ENCODE results near the gene ADAMTSL2.
"Not testable (repeated sequence)": the region's sequence is repeated elsewhere in the genome, so short reads cannot be mapped to it uniquely, and the experiment has no call there.

The ADAMTSL2 gene

DNA sequence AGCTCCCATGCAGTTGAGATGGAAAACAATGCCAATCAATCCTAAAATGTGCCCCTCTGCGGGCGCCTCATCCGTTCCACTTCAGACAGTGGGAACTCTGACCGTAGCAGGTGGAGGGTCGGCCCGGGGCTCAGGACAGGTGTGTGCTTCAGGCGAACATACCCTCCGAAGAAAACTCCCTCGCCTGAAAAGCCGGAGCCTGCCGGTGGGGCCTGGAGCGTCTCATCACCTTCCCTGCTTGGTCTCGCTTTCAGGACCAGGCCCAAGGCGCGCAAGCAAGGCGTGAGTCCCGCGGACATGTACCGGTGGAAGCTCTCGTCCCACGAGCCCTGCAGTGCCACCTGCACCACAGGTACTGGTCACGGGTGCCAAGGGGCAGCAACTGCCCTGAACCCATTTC is 26.4 kb downstream of the ADAMTSL2 start:
- no peak for DNase-seq

DNA sequence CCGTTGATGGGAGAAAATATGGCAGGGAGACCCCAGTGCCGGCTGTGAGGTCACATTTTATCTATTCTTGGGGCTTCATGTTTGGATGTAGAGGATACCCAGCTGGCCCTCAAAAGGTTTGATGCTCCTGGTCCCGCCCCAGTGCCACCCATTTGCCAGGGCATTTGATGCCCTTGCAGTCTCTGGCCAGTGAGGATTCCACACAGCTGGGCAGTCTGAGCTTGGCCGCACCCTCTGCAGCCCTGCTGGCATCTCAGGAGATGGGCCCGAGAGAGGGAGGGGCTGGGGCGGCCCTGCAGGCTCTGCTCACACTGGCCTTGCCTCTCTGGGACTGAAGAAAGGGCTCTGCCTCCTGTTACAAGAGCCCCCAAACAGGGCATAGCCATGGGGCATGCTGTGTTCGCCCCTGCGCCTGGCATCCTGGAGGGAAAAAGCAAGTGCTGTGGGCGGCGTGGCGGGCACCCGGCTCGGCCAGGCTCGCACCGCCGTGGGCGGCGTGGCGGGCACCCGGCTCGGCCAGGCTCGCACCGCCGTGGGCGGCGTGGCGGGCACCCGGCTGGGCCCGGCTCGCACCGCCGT is 27.6 kb downstream of the ADAMTSL2 start:
- no peak for DNase-seq

DNA sequence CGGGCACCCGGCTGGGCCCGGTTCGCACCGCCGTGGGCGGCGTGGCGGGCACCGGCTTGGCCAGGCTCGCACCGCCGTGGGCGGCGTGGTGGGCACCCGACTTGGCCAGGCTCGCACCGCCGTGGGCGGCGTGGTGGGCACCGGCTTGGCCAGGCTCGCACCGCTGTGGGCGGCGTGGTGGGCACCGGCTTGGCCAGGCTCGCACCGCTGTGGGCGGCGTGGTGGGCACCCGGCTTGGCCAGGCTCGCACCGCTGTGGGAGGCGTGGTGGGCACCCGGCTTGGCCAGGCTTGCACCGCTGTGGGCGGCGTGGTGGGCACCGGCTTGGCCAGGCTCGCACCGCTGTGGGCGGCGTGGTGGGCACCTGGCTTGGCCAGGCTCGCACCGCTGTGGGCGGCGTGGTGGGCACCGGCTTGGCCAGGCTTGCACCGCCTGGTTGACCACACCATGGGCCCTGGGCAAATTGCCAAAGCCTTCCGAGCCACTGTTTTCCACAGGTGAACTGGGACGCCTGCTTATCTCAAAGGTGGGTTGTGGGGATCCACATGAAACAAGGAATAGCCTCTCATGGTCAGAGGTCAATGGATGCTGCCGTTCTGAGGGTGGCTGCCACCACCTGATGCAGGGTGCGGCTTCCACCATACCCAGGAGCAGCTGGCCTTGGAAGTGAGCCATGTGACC is 28.2 kb downstream of the ADAMTSL2 start:
- DNase-seq = no peak

DNA sequence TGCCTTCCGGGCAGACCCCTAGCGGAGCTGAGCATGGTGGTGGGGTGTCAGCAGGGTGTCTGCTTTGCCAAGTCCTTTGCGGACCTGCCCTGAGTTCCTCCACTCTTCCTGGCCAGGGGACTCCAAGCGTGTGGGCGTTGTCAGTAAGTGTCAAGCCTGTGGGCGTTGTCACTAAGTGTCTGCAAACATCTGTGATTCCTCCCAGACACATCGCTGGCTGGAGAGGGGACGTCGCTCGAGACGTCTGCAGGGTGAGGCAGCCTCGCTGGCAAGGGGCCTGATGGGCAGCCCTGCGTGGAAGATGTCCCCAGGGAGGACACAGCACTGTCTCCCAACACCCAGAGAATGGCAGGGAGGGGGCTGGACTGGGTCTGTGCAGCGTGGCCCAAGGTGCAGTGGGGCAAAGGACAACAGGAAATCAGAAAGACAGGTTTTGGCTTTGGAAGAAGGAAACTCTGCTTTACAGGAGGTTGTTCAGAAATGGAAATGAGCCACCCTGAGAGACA is 28.8 kb downstream of the ADAMTSL2 start:
- DNase-seq = peak; percentile 31 to 39 (median 38)

DNA sequence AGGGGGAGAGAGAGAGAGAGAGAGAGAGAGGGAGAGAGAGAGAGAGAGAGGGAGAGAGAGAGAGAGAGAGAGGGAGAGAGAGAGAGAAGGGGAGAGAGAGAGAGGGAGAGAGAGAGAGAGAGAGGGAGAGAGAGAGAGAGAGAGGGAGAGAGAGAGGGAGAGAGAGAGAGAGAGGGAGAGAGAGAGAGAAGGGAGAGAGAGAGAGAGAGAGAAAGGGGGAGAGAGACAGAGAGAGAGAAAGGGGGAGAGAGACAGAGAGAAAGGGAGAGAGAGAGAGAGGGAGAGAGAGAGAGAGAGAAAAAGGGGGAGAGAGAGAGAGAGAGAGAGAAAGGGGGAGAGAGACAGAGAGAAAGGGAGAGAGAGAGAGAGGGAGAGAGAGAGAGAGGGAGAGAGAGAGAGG is 29.3 kb downstream of the ADAMTSL2 start:
- DNase-seq = not testable (repeated sequence)

DNA sequence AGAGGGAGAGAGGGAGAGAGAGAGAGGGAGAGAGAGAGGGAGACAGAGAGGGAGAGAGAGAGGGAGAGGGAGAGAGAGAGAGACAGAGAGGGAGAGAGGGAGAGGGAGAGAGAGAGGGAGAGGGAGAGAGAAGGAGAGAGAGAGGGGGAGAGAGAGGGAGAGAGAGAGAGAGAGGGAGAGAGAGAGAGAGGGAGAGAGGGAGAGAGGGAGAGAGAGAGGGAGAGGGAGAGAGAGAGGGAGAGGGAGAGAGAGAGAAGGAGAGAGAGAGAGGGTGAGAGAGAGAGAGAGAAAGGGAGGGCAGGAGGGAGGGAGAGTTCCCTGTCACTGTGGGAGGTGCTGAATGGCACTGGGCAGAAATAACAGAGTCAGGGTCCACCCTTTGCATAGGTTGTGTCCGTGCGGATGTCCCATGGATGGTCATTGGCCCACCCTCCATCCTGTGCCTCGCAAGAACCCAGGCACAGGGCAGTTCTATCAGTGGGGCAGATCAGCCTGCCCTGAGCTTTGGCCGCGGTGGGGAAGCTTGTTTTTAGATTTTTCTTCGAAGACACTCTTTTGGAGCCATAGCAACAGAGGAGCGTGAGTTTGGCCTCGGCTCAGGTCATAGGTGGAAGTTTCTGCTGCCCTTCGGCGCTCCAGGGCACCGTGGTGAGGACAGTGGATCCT is 30.1 kb downstream of the ADAMTSL2 start:
- no peak for DNase-seq

DNA sequence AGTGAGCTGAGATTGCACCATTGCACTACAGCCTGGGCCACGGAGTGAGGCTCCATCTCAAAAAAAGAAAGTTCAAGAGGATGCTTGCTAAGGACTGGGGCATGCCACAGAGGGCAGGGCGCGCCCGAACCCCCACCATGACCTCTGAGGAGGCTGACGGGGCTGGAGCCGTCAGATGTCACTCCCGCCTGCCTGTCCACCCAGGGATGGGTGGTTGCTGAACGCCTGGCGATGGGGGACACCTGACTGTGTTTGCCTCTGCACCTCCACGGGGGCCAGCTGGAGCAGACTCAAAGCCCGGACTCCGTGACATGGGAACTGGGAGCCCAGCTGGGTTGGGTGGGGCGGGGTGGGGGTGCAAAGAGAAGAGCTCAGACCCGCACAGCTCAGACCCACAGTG is 31.9 kb downstream of the ADAMTSL2 start:
- no peak for DNase-seq

DNA sequence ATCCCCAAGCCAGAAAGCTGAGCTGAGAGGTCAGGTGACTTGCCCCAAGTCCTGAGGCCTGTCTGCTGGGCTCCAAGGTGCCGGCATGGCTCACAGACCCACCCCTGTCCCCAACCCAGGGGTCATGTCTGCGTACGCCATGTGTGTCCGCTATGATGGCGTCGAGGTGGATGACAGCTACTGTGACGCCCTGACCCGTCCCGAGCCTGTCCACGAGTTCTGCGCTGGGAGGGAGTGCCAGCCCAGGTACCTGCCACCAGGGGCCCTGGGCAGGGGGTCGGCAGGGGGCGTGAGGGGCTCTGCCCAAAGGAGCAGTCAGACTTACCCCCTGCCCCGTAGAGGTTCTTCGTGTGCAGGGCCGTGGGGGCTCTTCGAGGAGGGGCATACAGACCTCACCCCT is 32.3 kb downstream of the ADAMTSL2 start:
- no peak for DNase-seq

DNA sequence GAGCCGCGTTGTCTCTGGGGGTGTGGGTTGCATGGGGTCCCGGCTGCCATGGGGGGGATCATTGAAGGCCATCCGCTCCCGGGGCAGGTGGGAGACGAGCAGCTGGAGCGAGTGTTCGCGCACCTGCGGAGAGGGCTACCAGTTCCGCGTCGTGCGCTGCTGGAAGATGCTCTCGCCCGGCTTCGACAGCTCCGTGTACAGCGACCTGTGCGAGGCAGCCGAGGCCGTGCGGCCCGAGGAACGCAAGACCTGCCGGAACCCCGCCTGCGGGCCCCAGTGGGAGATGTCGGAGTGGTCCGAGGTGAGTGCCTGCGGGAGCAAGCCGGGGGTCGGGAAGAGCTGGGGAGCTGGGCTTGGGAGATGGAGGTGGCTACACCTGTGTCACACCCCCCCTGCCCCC is 33.7 kb downstream of the ADAMTSL2 start:
- DNase-seq = no peak

DNA sequence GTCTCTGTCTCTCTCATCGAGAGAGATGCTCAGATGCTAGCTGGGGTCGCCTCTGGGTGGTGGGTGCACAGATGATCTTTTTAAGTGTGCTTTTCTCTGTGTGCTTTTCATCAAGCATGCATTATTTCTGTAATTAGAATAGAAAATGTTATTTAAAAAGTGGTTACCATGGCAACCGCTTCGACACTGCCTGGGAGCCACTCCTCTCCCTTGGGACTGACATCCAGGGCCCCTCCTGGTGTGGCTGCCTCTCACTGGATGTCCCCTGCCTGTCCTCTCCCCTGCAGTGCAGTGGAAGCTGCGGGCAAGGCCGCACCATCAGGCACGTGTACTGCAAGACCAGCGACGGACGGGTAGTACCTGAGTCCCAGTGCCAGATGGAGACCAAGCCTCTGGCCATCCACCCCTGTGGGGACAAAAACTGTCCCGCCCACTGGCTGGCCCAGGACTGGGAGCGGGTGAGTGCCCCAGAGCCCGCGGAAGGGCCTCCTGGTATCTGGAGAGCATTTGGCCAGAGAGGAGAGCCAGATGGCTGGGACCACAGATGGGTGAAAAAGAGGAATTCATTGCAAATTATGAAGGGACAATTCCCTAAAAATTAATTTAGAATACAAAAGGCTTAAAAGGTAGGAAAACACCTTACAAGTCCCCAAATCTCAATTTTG is 34.7 kb downstream of the ADAMTSL2 start:
- no peak for DNase-seq

DNA sequence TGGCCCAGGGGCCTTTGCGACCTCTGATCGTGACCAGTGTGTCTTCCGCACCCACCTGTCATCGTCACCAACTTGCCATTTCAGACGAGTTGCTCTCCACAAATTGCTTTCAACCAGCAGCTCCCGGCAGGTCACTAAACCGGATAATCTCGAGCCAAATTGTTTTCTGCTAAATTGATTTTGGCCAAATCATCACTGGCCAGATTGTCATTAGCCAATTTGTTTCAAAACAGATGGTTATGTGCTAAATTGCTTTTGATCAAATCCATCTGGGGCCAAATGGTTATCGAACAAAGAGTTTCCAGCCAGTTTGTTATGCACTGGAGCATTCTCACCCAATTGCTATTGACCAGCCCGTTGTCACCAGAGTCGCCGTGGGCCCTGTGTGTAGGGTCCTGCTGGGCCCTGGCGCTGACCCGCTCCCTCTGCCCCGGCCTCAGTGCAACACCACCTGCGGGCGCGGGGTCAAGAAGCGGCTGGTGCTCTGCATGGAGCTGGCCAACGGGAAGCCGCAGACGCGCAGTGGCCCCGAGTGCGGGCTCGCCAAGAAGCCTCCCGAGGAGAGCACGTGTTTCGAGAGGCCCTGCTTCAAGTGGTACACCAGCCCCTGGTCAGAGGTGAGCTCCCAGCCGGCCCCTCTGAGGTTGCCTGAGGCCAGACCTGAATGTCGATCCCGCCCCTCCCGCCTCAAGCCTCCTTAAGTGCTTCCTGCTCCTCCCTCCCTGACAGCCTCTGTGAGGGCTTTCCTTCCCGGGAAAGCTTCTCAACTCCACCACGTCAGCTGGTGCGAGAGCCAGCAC is 35.6 kb downstream of the ADAMTSL2 start:
- no peak for DNase-seq

DNA sequence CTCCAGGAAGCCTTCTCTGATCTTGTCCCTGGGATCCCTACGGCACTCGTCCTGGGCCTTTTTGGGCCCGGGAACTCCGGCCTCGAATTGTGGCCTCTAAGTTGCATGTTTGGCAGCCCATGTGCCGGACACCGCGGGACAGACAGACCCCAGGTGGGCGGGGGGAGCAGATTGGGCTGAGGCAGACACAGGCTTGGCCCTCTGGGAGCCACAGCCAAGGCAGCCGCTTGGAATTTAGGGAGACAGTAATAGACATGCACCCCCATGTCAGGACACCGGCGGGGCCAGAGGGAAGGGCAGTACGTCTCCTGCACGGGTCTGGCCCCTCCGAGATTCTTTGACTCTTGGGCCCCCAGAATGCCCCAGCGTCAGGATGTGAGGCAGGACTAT is 36.2 kb downstream of the ADAMTSL2 start:
- DNase-seq = no peak

DNA sequence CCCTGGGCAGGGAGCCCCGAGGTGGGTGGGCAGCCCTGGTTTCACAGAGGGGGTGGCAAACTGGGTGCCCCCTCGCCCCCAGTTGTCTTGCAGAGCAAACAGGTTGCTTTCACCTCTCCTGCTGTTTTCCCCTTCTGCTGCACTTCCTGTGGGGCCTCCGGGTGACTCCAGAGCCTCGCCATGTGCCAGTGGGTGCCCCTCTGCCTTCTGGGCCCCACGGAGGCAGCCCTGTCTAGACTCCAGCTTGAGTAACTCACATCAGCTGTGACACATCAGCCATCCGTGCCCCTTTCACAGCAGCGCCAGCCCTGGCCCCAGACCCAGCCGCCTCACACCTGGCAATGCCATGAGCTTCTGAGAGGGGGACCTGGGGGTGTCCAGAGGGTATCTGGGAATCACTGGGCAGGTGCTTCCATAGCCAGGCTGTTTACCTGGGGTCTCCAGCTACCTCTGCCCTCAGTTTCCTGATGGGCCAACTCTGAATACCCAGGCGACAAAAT is 36.9 kb downstream of the ADAMTSL2 start:
- no peak for DNase-seq

DNA sequence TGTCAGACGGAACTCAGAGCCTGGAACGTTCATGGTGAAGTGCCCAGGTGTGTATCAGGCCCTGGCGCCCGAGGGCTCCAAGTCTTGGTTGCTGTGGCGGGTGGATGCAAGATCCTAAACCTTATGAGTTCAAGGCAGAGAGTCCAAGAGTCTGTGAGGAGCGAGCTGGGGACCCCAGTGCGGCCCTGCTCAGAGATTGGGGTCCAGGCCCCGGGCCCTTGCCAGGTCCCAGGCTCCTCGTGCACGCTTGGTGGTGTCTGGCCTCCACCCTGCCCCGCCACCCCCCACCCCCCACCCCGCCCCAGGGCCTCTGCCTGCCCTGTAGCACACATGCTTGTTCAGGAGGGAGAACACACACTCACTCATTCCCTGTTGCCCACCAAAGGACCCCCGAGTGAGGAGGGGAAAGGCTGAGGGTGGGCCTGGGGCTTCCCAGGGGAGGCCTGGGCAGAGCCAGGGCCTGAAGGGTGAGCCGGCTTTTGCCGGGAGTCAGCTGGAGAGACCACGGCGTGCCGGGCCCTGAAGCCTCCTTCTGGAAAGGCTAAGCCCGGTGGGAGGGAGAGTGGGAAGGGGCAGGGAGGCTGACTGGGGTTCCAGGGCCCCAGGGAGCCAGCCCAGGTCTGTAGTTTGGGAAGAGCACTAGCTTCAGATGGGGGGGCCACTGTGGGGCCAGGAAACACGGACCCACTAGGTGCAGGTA is 37.5 kb downstream of the ADAMTSL2 start:
- no peak for DNase-seq

DNA sequence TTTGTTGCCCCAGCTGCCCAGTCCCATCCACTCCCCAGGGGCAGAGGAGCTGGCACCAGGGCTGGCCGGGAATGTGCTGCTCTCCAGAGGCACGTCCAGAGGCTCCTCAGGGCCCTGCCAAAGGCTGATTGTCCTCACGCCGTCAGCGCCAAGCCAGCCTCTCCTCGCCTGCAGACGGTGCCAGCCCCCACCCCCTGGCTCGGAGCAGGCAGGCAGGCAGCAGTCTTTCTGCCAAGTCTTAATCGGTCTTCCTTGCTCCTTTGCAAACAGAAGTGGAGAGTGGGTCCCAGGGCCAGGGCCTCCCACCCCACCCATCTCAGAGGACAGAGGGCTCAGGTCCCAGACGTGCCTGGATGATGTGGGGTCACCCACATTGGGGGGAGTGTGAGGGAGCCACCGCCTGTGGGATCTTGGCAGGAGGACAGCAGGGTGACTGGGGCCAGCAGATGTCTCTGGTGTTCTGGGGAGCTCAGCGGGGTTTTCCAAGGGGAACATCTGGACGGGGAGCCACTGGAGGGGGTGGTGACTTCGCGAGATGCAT is 38.4 kb downstream of the ADAMTSL2 start:
- DNase-seq = peak in 2 of 3 donors; percentile 15 to 27

DNA sequence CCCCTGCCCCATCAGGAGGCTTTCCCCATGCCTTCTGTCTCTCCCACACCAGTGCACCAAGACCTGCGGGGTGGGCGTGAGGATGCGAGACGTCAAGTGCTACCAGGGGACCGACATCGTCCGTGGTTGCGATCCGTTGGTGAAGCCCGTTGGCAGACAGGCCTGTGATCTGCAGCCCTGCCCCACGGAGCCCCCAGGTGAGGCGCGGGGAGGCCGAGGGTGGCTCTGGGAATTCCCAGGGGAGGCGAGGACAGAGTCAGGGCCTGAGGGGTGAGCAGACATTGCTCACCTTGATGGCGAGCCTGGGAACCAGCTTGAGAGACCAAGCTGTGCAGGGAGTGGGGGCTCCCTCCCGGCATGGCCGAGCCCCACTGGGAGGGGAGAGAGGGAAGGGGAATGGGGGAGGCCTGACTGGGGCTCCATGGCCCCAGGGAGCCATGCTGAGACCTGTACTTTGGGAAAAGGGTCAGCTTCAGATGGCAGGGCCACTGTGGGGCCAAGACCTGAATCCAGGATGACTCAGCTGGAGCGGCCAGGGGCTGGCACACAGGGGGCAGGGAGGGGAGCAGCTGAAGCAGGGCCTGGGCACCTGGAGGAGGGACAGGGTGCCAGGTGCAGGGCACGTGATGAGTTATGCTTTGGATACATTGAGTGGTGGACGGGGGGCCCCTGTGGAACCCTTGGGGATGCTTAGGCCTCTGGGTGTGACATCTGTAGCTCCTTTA is 39.4 kb downstream of the ADAMTSL2 start:
- DNase-seq = no peak

DNA sequence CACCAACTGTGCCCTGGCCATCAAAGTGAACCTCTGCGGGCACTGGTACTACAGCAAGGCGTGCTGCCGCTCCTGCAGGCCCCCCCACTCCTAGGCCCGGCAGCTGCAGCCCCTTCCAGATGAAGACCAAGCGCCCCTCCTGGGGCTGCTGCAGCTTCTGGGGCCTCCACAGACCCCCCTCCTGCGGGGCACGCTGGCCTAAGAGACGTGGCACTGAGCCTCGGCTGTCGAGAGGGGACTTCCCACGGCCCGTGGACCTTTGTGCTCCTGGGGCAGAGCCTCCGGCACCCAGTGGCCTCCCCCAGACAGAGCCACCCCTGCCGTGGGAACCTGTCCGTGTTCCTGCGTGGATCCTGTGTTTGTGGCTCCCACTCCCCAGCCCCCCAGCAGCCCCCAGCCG is 40.3 kb downstream of the ADAMTSL2 start:
- no peak for DNase-seq

DNA sequence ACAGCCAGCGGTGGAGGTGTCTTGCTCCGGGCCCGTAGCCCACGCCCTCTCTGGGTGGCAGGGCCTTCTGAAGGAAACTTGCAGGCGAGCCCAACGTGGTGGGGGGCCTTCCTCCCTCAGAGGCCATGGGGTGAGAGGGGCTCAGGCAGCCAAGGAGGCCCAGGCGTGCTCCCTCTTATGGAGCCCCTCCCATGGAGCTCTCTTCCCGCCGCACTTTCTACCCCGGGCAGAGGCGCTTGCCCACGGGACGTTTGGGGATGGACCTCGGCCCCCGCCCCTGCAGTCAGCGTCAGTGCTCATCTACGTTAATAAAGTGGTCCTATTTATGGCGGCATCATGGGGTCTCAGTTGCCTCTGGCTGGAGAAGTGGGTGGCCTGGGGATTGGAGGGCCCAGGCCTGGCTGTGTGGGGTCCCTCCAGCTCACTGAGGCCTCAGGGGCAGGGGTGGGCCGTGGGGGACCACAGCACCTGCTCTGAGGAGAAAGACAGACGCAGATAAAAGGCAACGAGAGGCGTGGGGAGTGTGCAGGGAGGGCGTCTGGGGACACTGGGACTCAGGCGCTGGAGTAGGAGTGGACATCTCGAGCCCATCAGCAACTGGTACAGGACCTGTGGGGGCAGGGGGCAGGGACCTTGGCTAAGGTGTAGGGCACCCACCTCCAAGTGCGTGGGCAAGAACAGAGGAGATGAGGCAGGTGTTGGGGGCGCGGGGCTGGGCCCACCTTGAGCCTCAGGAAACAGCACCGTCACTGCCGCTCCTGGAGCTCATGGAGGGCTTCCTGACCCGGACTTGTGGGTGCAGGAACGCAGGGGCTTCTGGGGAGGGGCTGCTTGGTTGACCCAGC is 40.9 kb downstream of the ADAMTSL2 start:
- no peak for DNase-seq

DNA sequence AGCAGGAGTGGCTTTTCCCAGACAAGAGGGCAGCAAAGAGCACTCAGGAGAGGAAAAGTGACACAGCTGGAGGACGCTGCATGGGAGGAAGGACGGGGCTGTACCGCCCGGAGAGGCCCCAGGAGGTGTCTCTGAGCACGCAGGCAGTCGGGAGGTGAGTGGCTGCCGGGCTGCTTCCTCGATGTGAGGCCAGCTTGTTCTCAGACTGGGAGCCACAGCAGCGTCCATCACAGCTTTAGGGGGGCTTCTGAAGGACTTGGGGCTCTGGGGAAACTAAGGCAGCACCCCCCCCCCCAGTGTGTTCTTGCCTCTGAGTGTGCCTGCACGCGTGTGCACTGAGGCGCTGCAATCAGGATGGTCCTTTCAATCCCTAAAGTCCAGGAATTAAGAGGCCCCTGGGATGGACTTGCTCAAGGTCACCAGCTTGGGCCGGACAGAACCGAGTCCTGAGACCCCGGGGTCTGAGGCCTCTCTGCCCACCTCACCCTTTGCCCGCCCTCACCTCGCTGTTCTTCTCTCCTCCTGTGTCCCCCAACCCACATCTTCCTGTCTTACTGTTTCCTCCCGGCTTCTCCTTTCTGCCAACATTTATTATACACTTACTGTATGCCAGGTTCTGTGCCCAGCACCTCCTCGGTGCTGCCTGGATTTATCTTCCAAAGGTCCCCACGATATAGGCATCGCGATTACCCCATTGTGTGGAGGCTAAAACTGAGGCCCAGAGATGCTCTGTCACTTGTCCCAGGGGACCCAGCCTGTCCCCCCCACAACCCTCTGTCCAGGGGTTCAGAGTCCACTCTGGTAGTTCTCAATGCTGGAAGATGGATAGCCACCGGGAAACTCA is 41.7 kb downstream of the ADAMTSL2 start:
- no peak for DNase-seq

Data from suppressor macrophage treated with lipopolysaccharide for 1 hour (primary cell).